GM12875 (cell line): ENCODE data around the gene BDKRB2.

Experiments
- H3K4me3 ChIP-seq: one replicate; pipeline ENCODE4 v1.5.1; 2011; ENCODE audit warnings: low read depth, low read length, control low read depth
- TF ChIP-seq, protein P1 (sequence below): IDR thresholded peaks from 2 replicates; pipeline ENCODE4 v1.5.1; 2011; ENCODE audit warnings: low read depth, mild to moderate bottlenecking, control low read depth, inconsistent platforms, low read length, moderate library complexity, borderline replicate concordance; ENCODE audit not compliant: insufficient read depth

Gene BDKRB2

DNA sequence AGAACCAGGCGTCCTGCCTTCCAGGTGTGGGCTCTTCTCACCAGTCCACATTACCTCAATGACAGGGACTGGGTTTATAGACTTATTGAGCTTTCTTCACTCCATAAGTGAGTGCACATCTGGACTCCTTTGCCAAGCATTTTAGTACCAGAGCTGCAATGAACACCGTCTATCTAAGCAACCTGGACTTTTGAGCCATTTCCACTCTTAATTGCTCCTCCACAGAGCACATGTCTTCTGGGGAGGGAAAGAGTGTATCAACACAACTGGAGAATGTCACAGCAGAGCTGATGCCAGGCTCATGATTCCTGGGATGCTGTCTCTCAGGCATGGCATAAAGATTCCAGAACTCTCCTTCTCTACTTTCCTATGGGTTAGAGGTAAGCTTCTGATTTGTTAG, 43.0 kb upstream of the BDKRB2 start:
- TF ChIP-seq, protein P1, sequence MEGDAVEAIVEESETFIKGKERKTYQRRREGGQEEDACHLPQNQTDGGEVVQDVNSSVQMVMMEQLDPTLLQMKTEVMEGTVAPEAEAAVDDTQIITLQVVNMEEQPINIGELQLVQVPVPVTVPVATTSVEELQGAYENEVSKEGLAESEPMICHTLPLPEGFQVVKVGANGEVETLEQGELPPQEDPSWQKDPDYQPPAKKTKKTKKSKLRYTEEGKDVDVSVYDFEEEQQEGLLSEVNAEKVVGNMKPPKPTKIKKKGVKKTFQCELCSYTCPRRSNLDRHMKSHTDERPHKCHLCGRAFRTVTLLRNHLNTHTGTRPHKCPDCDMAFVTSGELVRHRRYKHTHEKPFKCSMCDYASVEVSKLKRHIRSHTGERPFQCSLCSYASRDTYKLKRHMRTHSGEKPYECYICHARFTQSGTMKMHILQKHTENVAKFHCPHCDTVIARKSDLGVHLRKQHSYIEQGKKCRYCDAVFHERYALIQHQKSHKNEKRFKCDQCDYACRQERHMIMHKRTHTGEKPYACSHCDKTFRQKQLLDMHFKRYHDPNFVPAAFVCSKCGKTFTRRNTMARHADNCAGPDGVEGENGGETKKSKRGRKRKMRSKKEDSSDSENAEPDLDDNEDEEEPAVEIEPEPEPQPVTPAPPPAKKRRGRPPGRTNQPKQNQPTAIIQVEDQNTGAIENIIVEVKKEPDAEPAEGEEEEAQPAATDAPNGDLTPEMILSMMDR, result no peak
- H3K4me3 ChIP-seq, result no peak overlapping the region

DNA sequence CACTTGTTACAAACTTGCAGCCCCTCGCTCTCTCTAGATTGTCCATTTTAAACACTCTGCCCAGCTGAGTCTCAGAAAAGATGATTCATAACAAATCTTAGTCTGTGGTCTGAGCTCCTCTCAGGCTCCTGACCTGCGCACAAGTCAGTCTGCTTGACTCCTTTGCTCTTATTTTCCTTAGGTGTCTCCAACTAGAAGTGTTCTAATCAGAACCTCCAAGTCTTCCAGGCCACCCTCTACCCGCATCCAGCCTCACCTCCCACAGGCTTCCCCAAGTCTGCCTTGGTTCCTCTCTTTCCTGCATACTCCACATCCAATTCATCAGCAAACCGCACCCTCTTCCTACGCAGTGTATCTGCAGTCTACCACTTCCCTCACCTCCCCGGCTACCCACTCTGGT, 42.4 kb upstream of the BDKRB2 start:
- no peak overlapping the region for H3K4me3 ChIP-seq
- TF ChIP-seq, protein P1, result no peak

DNA sequence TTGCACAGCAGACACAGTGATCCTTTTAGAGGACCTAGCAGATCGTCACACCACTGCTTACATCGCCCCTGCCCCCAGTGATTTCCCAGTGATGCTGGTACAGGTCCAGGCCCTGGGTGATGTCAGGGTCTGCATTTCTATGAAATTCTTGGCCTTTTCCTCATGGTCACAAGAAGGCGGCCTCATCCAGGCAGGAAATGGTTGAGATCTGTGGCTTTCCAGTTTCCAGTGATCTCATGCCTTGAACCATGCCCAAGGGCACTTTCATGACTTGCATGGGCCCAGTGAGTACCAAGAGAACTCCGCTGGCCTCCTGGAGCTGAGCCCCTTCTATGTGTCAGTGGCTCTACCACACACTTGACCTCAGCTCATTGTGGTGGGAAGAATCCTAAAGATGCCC, 41.9 kb upstream of the BDKRB2 start:
- TF ChIP-seq, protein P1, result no peak
- H3K4me3 ChIP-seq, result no peak overlapping the region

DNA sequence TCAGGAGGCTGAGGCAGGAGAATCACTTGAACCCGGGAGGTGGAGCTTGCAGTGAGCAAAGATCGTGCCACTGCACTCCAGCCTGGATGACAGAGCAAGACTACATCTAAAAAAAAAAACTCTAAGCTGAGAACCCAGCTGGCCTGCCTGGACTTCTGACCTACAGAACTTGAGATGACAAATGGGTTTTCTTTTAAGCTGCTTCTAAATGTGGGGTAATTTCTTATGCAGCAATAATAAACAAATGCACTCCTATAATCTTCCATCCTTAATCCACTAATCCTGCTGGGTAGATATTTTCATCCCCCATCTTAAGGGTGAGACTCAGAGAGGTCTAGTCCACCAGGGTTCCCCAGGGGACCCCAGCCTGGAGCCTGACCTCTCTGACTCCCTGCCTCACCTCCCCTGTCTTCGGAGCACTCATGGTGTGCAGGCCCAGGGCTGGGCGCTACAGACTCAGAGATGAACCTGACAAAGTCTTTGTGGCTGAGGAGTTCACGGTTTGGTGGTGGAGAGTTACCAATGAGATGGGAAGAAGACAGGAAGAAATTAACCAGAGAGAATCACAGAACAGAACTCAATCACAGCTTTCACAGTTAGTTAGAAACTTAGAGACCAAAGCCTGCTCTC, 39.7 kb upstream of the BDKRB2 start:
- TF ChIP-seq, protein P1, result no peak
- H3K4me3 ChIP-seq, result no peak overlapping the region

DNA sequence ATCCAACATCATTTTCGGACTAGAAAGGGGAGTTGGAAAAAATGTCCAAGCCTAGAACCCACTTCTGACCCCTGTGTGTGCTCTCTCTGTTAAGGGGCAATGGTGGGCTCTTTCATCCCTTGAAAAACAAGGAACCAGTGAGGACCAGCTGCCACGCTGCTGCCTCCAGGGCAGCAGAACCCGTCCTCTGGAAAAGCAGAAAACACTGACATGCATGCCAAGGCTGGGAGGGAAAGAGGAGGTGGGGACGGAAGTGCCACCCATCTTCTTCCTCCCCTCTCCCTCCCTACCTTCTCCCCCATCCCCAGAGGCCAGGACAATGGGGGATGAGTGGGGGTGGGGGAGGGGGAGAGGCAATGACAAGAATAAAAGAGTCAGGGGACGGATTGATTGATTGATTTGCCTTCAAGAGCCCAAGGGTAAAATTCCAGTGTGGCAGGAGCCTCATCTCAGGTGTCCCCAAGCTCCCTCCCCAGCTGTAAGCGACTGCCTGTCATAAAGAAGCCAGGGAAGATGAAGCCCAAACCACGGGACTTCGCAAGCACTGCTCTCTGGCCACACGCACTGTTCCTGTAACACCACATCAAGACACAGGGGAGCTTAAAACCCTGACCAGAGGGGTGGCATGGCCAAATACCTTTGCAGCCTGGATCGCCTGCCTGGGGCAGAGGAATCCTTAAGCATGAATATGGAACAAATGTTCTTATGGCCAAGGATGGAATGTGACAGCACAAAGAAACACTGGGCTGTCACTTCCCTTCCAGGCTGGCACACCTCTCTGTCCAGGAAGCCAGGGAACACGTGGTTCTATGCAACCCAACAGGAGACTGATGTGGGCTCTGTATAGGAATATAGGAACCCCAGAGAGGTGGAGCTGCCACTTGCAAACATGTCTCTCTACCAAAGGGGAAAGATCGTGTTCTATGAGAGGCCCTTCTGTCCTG, 38.9 kb upstream of the BDKRB2 start:
- no peak overlapping the region for H3K4me3 ChIP-seq
- TF ChIP-seq, protein P1, result no peak

DNA sequence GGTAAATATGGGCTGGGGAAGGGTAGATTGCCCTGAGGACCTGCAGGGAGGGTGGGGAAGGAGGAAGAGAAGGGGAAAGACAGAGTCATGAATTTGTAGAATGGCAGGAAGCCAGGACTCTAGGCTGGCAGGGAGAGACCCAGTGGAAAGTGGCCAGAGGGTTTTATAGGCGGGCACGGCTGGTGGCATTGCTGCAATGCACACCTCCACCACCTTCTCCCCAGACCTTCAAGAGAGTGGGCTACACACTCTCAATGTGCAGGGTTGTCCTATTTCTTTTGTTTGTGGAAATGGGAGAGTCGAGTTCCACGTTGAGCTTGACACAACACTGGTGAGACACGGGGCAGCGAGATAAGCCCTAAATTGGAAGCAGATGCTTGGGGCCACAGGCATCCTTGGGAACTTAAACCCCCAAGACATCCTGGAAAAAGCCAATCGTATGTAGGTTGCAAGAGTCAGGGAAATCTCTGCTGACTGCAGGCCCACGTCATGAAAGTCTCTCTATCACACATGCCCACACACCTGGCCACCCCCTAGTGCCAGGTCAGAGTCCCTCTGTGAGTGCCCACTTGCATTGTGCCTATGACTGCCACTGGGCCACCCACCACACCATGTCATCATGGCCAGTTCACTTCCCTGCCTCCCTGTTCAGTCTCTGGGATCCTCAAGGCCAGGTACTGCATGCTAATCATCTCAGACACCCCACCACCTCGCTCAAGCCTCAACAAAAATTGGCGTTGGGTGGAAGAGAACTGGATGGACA, 38.0 kb upstream of the BDKRB2 start:
- no peak overlapping the region for H3K4me3 ChIP-seq
- TF ChIP-seq, protein P1, result no peak
